Liver (tissue), 9 donors: ENCODE data around the gene NR5A1. TPM values are rescaled to one million over a fixed set of nuclear protein-coding genes. Genes with fewer than 3 reads are reported as not detected.

Experiments used
- DNase-seq: peaks from one replicate; pipeline ENCODE4 v3.0.0-alpha.2; 2017; ENCODE audit warnings: low spot score
- H3K27ac ChIP-seq, 2 donors: one replicate each; pipeline ENCODE4 v1.7.0; 2013; ENCODE audit warnings: inconsistent platforms in 2 of 2, low read length in 2 of 2, control low read depth in 1 of 2, low read depth in 1 of 2, mild to moderate bottlenecking in 1 of 2
- H3K27me3 ChIP-seq, 4 donors: one replicate each; pipeline versions ENCODE4 v1.6.1 to v1.7.0; 2013; ENCODE audit warnings: low read length in 3 of 4, inconsistent platforms in 1 of 4, mild to moderate bottlenecking in 1 of 4, moderate library complexity in 1 of 4; ENCODE audit not compliant: control insufficient read depth in 4 of 4, insufficient read depth in 4 of 4
- H3K36me3 ChIP-seq, 4 donors: one replicate each; pipeline versions ENCODE4 v1.6.1 to v1.7.0; 2013; ENCODE audit warnings: low read length in 3 of 4, mild to moderate bottlenecking in 3 of 4, low read depth in 1 of 4, moderate library complexity in 1 of 4; ENCODE audit not compliant: control insufficient read depth in 4 of 4, insufficient read depth in 3 of 4
- H3K4me1 ChIP-seq, 4 donors: one replicate each; pipeline versions ENCODE4 v1.6.1 to v1.7.0; 2013; ENCODE audit warnings: low read length in 3 of 4, mild to moderate bottlenecking in 3 of 4, moderate library complexity in 1 of 4; ENCODE audit not compliant: control insufficient read depth in 4 of 4, insufficient read depth in 4 of 4
- H3K4me3 ChIP-seq, 3 donors: one replicate each; pipeline versions ENCODE4 v1.6.1 to v1.7.0; 2013; ENCODE audit warnings: low read length in 3 of 3, control low read depth in 1 of 3, low read depth in 1 of 3, mild to moderate bottlenecking in 1 of 3
- H3K9ac ChIP-seq, 2 donors: one replicate each; pipeline ENCODE4 v1.7.0; 2013; ENCODE audit warnings: low read length in 2 of 2, mild to moderate bottlenecking in 2 of 2, moderate library complexity in 2 of 2, control low read depth in 1 of 2, low read depth in 1 of 2
- H3K9me3 ChIP-seq, 4 donors: one replicate each; pipeline versions ENCODE4 v1.6.1 to v1.7.0; 2013; ENCODE audit warnings: low read length in 3 of 4; ENCODE audit not compliant: control insufficient read depth in 4 of 4
- CTCF ChIP-seq: fragments of 150-350 bp; IDR thresholded peaks from 2 replicates; pipeline ENCODE4 v1.5.1; 2017; ENCODE audit warnings: improper control_type of control experiment, low read depth, low read length; ENCODE audit not compliant: missing input control
- EGR1 ChIP-seq, 2 donors: IDR thresholded peaks; 2 replicates each; pipeline ENCODE4 v1.6.1; 2016 to 2018; ENCODE audit warnings: antibody characterized with exemption in 2 of 2, low read depth in 2 of 2
- FOXA2 ChIP-seq: IDR thresholded peaks from 2 replicates; pipeline ENCODE4 v1.6.1; 2016; ENCODE audit warnings: antibody characterized with exemption
- GABPA ChIP-seq, 2 donors: IDR thresholded peaks in 1 of 2; conservative IDR thresholded peaks in 1 of 2; 2 replicates each; pipeline ENCODE4 v1.6.1; 2016; ENCODE audit warnings: antibody characterized with exemption in 2 of 2, mild to moderate bottlenecking in 1 of 2, moderate library complexity in 1 of 2
- HNF4A ChIP-seq, 2 donors: conservative IDR thresholded peaks; 2 replicates each; pipeline ENCODE4 v1.6.1; 2016; ENCODE audit warnings: antibody characterized with exemption in 2 of 2, mild to moderate bottlenecking in 2 of 2
- HNF4G ChIP-seq: IDR thresholded peaks from 2 replicates; pipeline ENCODE4 v1.6.1; 2016; ENCODE audit warnings: antibody characterized with exemption
- JUND ChIP-seq, 2 donors: IDR thresholded peaks; 2 replicates each; pipeline ENCODE4 v1.6.1; 2016; ENCODE audit warnings: antibody characterized with exemption in 2 of 2
- NR2F2 ChIP-seq: IDR thresholded peaks from 2 replicates; pipeline ENCODE4 v1.6.1; 2016; ENCODE audit warnings: antibody characterized with exemption
- RAD21 ChIP-seq, 2 donors: IDR thresholded peaks; 2 replicates each; pipeline ENCODE4 v1.6.1; 2016; ENCODE audit warnings: antibody characterized with exemption in 2 of 2, mild to moderate bottlenecking in 2 of 2
- REST ChIP-seq: IDR thresholded peaks from 2 replicates; pipeline ENCODE4 v1.6.1; 2016; ENCODE audit warnings: antibody characterized with exemption, mild to moderate bottlenecking
- YY1 ChIP-seq: IDR thresholded peaks from 2 replicates; pipeline ENCODE4 v1.6.1; 2016; ENCODE audit warnings: antibody characterized with exemption, mild to moderate bottlenecking
- ZBTB33 ChIP-seq: IDR thresholded peaks from 2 replicates; pipeline ENCODE4 v1.6.1; 2016; ENCODE audit warnings: antibody characterized with exemption
- WGBS: extraction: QIAGEN DNeasy Blood & Tissue Kit; methylation state at CpG from one replicate; pipeline ENCODE4 v1.1.7; 2013; 5-methylcytosine and 5-hydroxymethylcytosine counted together
- polyA plus RNA-seq, 2 donors: library from polyadenylated mRNA; stranded (reverse) in 1 of 2; unstranded in 1 of 2; fragments of 200-250 nt in 1 of 2; fragments of >200 nt in 1 of 2; fragmentation: Nextera tagmentation in 1 of 2; extraction: Ambion mirVana in 1 of 2; gene quantifications; one replicate each; pipeline versions ENCODE4 v1.2.1 to v1.2.3, GENCODE V29; 2013 to 2015
- total RNA-seq, 2 donors: library from RNA; depleted of rRNA; stranded (reverse); fragments of >200 nt; gene quantifications; one replicate each; pipeline ENCODE4 v1.2.3, GENCODE V29; 2014
- TF ChIP-seq, protein P1 (sequence below): IDR thresholded peaks from 2 replicates; pipeline ENCODE4 v1.6.1; 2016; ENCODE audit warnings: antibody characterized with exemption
- TF ChIP-seq, protein P2 (sequence below): IDR thresholded peaks from 2 replicates; pipeline ENCODE4 v1.6.1; 2016; ENCODE audit warnings: antibody characterized with exemption
- donor health status: healthy.
- donor health status: healthy.
- donor health status: healthy.
- donor health status: healthy.
- donor health status: healthy.

Gene NR5A1
- total and polyA plus RNA-seq, 4 donors = not detected

GRCh38 chr9:124483481-124483880, 23.7 kb downstream of the NR5A1 start:
- Histone ChIP-seq H3K27me3 (no peaks in the 10 kb centered on the region), H3K4me3 (no peak overlapping the region)
- no peak for DNase-seq

GRCh38 chr9:124482431-124483031, 24.7 kb downstream of the NR5A1 start:
- peak; percentile 48 for DNase-seq

More at GRCh38 chr9:124483481-124483880, 23.7 kb downstream of the NR5A1 start:
- H3K4me1 ChIP-seq = no peaks in the 10 kb centered on the region
- H3K36me3 ChIP-seq = no peaks in the 10 kb centered on the region
- no peak overlapping the region for H3K9ac ChIP-seq
- H3K27ac ChIP-seq = no peak overlapping the region
- TF ChIP-seq YY1 = no peak
- 96% methylated on average over 9 of the region's 9 CpGs for WGBS
- H3K9me3 ChIP-seq = no peaks in the 10 kb centered on the region

DNA sequence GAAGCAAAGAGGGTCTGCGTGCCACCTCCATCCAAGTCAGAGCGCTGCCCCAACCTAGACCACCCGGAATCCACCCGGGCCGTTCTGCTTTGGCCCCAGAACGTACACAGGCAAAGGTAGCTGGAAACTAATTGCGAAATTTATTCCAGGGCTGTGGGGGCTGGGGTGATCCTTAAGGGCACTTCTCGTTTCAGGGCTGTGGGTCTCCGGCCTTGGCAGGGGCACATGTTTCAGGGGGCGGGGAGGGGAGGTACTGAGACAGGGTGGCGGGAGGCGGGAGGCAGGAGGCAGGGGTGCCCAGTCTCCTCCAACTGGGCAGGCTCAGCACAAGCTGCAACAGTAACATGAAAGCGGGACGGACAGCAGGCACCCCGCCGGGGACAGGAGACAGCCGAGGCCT, 26.1 kb downstream of the NR5A1 start:
- H3K36me3 ChIP-seq = no peaks in the 10 kb centered on the region
- no peak overlapping the region for H3K4me3 ChIP-seq
- TF ChIP-seq EGR1 (IDR thresholded peaks at IDR 0.05; ENCODE audit: low read depth in 2 of 2) (no peak), RAD21 (IDR thresholded peaks at IDR 0.05) (no peak), GABPA (IDR thresholded peaks at IDR 0.05 in 1 of 2, conservative IDR thresholded peaks at IDR 0.05 in 1 of 2) (no peak), JUND (IDR thresholded peaks at IDR 0.05) (no peak), HNF4G (no peak), HNF4A (conservative IDR thresholded peaks at IDR 0.05) (no peak), REST (no peak), ZBTB33 (no peak), FOXA2 (no peak), CTCF (no peak)
- TF ChIP-seq, protein P1, sequence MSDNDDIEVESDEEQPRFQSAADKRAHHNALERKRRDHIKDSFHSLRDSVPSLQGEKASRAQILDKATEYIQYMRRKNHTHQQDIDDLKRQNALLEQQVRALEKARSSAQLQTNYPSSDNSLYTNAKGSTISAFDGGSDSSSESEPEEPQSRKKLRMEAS = no peak
- TF ChIP-seq, protein P2, sequence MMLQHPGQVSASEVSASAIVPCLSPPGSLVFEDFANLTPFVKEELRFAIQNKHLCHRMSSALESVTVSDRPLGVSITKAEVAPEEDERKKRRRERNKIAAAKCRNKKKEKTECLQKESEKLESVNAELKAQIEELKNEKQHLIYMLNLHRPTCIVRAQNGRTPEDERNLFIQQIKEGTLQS = no peak
- no peaks in the 10 kb centered on the region for H3K4me1 ChIP-seq
- DNase-seq = no peak
- H3K9me3 ChIP-seq = no peaks in the 10 kb centered on the region
- H3K9ac ChIP-seq = no peak overlapping the region
- H3K27ac ChIP-seq = no peak overlapping the region
- H3K27me3 ChIP-seq = peaks cover 0 to 2% (median under 1%) of the 10 kb centered on the region in 4 donors
- WGBS = 47% methylated on average over 17 of the region's 17 CpGs

More at GRCh38 chr9:124482431-124483031, 24.7 kb downstream of the NR5A1 start:
- no peaks in the 10 kb centered on the region for H3K9me3 ChIP-seq
- TF ChIP-seq HNF4G (no peak), HNF4A (conservative IDR thresholded peaks at IDR 0.05) (no peak), EGR1 (IDR thresholded peaks at IDR 0.05; ENCODE audit: low read depth in 2 of 2) (no peak), NR2F2 (no peak), JUND (IDR thresholded peaks at IDR 0.05) (no peak)
- TF ChIP-seq, protein P2 = no peak
- H3K36me3 ChIP-seq = no peaks in the 10 kb centered on the region
- H3K27me3 ChIP-seq = peaks cover 0 to 2% (median 0%) of the 10 kb centered on the region in 4 donors
- no peak overlapping the region for H3K4me3 ChIP-seq
- no peaks in the 10 kb centered on the region for H3K4me1 ChIP-seq
- 33% methylated on average over 26 of the region's 26 CpGs for WGBS
- H3K9ac ChIP-seq = no peak overlapping the region
- H3K27ac ChIP-seq = no peak overlapping the region
